ACC112 (cell line): Measurements from ENCODE around the gene DAPL1.

ENCODE experiments used
- H2AFZ ChIP-seq: fragments of 200-600 bp; sonication (generic); one replicate; pipeline ENCODE4 v1.6.0; 2017; ENCODE audit warnings: antibody characterized with exemption, low read length; ENCODE audit not compliant: unreplicated experiment
- H3K27ac ChIP-seq: fragments of 200-600 bp; sonication (generic); 2 replicates; pipeline ENCODE4 v1.5.1; 2014; ENCODE audit warnings: low read depth, mild to moderate bottlenecking, antibody characterized with exemption, low read length, moderate library complexity
- H3K27me3 ChIP-seq: fragments of 200-600 bp; sonication (generic); 2 replicates; pipeline ENCODE4 v1.6.1; 2014; ENCODE audit warnings: mild to moderate bottlenecking, antibody characterized with exemption, low read length, moderate library complexity, mixed read lengths; ENCODE audit not compliant: insufficient read depth
- H3K36me3 ChIP-seq: fragments of 200-600 bp; sonication (generic); 2 replicates; pipeline ENCODE4 v1.6.1; 2016; ENCODE audit warnings: mild to moderate bottlenecking, antibody characterized with exemption, low read length, moderate library complexity, mixed read lengths; ENCODE audit not compliant: insufficient read depth
- H3K4me1 ChIP-seq: fragments of 200-600 bp; sonication (generic); one replicate; pipeline ENCODE4 v1.6.1; 2016; ENCODE audit warnings: low read length, mixed read lengths; ENCODE audit not compliant: insufficient read depth, unreplicated experiment, control insufficient read depth
- H3K4me3 ChIP-seq: fragments of 200-600 bp; sonication (generic); 2 replicates; pipeline ENCODE4 v1.5.1; 2014; ENCODE audit warnings: mild to moderate bottlenecking, low read depth, low read length
- H3K79me2 ChIP-seq: fragments of 200-600 bp; sonication (generic); one replicate; pipeline ENCODE4 v1.6.0; 2016; ENCODE audit warnings: low read length; ENCODE audit not compliant: control insufficient read depth, unreplicated experiment, insufficient read depth

Gene DAPL1

DNA sequence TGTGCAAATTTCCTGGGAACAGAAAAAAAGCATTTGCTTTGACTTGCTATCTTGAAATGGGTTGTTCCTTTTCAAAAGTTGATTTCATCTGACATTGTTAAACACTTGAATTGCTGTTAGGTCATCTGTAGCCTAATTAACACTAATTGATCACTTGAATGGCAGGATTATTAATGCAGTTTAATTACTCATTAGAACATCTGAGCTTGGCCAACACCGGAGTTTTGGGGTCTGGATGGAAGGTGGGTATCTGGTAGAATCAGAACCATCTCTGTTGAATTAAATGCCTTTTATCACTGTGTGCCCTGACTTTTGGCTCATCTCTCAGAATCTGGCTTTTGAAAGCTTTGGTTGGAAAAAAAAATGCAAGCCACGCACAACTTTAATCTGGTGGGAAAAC lies 8.4 kb downstream of the DAPL1 start:
- Histone ChIP-seq H3K27me3 (peaks cover 12% of the 10 kb centered on the region), H3K4me3 (no peak overlapping the region), H3K36me3 (no peaks in the 10 kb centered on the region), H2AFZ (no peak overlapping the region), H3K4me1 (no peaks in the 10 kb centered on the region), H3K79me2 (no peaks in the 10 kb centered on the region), H3K27ac (no peak overlapping the region)

DNA sequence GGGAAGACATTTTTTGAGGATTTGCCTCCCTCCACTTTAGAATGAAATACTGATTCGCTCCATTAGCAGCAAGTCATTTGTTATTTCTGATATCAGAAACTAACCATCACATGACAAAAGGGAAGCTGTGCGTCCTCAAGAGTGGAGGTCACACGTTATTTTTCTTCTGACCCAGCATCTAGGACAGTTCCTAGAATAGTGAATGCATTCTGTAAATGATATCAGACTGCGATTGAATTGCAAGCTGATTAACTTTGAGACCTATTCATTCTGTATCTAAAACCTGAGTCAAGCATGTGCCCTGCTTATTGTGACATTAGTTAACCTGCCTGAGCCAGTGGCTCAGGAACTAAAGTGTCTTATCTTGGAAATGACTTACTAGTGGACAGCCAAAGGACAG lies 10.1 kb downstream of the DAPL1 start:
- Histone ChIP-seq H3K79me2 (no peaks in the 10 kb centered on the region), H3K27ac (no peak overlapping the region), H2AFZ (no peak overlapping the region), H3K4me3 (no peak overlapping the region), H3K27me3 (peaks cover 6% of the 10 kb centered on the region; the same call in 1 of the 2 replicates), H3K4me1 (no peaks in the 10 kb centered on the region), H3K36me3 (no peaks in the 10 kb centered on the region)

DNA sequence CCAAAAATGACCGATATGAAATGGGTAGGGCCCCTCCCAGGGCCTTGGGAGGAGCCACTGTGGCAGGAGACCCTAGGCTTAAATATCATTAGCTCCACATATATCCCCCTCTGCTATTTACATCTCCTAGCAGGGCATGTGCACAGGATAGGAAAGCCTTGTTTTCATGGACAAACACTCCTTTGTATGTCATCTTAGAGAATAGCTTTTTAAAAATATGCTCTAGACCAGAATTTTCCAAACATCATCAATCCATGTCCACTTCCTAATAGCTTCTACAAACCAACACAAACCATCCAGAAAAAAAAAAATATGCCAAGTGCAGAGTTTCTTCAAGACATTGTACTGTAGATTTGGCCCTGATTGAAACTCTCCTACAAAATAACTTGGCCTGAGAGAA lies 10.8 kb downstream of the DAPL1 start:
- no peak overlapping the region for H3K4me3 ChIP-seq
- H3K79me2 ChIP-seq: no peaks in the 10 kb centered on the region
- peaks cover 12% of the 10 kb centered on the region; the same call in 1 of the 2 replicates for H3K27me3 ChIP-seq
- H2AFZ ChIP-seq: no peak overlapping the region
- no peaks in the 10 kb centered on the region for H3K4me1 ChIP-seq
- H3K27ac ChIP-seq: no peak overlapping the region
- H3K36me3 ChIP-seq: no peaks in the 10 kb centered on the region

DNA sequence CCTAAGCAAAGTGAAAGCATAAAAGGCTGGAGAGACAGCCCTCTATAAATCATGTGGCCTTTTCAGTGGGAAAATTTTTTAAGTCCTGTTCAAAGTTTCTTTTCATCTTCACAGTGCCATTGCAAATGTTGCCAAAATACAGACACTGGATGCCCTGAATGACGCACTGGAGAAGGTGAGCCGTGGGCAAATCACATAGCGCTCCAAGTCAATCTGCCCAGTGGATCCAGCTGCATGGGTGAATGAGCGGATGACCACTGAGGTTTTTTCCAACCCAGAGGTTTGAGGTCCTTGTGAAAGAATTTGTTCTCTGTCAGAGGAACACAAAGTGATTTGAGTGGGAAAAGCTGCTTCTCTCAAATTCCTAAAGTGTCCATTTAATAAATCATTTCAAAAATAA lies 11.8 kb downstream of the DAPL1 start:
- Histone ChIP-seq H3K27ac (no peak overlapping the region), H3K79me2 (no peaks in the 10 kb centered on the region), H3K36me3 (no peaks in the 10 kb centered on the region), H3K4me3 (no peak overlapping the region), H3K4me1 (no peaks in the 10 kb centered on the region), H2AFZ (no peak overlapping the region), H3K27me3 (peaks cover 19% of the 10 kb centered on the region)

DNA sequence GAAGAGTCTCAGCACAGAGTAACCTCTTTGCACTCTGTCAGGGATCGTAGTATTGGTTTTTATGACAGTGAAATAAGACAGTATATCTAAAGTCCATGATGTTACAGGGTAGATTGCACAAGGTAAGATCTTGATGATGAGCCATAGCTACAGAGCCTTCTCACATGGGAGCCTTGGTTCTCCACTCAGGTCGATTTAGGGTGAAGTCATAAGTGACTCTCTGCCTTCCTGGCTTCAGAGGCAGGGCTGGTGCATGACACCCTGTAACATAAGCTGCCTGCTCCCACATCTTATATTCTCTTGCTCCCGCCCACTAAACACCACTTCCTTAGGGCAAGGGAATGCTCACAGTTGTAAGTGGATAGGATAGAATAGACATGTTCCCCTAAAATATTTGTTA lies 13.3 kb downstream of the DAPL1 start:
- Histone ChIP-seq H3K36me3 (no peaks in the 10 kb centered on the region), H3K27ac (no peak overlapping the region), H3K27me3 (peaks cover 18% of the 10 kb centered on the region), H3K4me3 (no peak overlapping the region), H3K79me2 (no peaks in the 10 kb centered on the region), H2AFZ (no peak overlapping the region), H3K4me1 (no peaks in the 10 kb centered on the region)

DNA sequence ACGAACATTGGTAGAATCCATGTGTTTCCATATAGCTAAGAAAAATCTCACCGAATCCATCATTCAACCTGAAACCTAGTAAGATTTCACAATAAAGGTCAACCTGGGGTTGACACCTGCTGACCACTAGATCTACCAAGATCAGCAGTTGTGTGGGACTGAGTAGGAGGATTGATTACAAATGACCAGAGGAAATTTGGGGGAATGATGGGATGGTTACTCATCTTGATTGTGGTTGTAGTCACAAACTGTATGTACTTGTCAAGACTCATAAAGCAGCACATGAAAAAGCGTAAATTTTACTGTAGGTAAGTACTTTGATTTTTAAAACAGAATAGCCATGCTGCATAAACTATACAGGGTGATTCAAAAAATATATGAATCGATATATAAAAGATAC lies 14.7 kb downstream of the DAPL1 start:
- no peak overlapping the region for H2AFZ ChIP-seq
- no peak overlapping the region for H3K4me3 ChIP-seq
- H3K36me3 ChIP-seq: no peaks in the 10 kb centered on the region
- no peaks in the 10 kb centered on the region for H3K79me2 ChIP-seq
- peaks cover 18% of the 10 kb centered on the region for H3K27me3 ChIP-seq
- H3K4me1 ChIP-seq: no peaks in the 10 kb centered on the region
- no peak overlapping the region for H3K27ac ChIP-seq

DNA sequence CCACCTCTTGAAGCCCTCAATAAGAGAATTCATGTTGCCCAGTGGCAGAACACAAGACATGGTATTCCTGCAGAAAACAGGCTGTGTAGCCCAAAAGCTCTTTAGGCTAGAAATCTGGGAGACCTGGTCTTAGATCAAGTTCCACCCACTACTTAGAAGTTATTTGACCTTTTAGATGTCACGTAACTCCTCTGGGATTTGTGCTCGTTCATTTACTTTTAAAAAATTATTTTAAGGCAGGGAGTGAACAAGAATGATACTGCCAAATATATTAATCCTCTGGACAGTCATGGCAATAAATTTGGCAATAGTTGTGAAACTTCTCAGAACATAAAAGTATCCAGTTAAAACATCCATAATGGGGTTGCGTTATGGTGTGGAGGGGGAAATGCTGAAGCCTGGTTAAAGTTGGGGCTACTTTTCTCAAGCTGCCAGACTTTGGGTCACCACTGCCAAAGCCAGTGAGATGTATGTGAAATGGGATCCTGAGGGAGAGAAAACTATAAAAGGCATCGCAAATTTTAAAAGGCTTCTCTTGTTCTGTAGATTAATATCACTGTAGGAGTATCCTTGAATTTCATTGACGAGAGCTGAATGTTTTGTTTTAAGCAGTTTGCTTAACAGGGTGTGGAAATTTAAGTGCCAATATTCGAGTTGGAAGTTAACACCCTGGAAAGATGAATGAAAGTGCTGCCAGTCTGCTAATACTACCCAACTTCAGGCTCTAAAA lies 15.8 kb downstream of the DAPL1 start:
- H2AFZ ChIP-seq: no peak overlapping the region
- H3K4me3 ChIP-seq: no peak overlapping the region
- no peaks in the 10 kb centered on the region for H3K79me2 ChIP-seq
- no peak overlapping the region for H3K27ac ChIP-seq
- no peaks in the 10 kb centered on the region for H3K4me1 ChIP-seq
- peaks cover 18% of the 10 kb centered on the region for H3K27me3 ChIP-seq
- no peaks in the 10 kb centered on the region for H3K36me3 ChIP-seq

DNA sequence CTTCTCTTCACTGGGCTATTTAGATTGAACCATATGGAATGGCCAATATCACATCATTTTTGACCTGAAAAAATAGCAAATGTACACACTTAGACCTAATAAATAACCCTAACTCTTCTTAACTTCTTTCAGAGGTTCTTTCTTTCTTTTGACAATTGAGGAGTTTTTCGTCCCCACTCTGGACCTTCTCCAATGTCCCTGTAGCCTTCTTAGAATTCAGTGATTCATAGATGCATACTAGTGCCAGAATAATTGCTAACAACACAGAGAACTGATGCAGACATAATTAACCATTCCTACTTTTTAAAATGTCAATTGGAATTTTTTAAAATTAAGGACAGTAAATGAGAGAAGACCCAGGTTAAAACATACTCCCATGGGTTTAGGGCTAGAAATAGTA lies 20.0 kb downstream of the DAPL1 start:
- Histone ChIP-seq H2AFZ (no peak overlapping the region), H3K27ac (no peak overlapping the region), H3K79me2 (no peaks in the 10 kb centered on the region), H3K4me3 (no peak overlapping the region), H3K4me1 (peaks cover 20% of the 10 kb centered on the region), H3K36me3 (no peaks in the 10 kb centered on the region), H3K27me3 (peaks cover 18% of the 10 kb centered on the region)

DNA sequence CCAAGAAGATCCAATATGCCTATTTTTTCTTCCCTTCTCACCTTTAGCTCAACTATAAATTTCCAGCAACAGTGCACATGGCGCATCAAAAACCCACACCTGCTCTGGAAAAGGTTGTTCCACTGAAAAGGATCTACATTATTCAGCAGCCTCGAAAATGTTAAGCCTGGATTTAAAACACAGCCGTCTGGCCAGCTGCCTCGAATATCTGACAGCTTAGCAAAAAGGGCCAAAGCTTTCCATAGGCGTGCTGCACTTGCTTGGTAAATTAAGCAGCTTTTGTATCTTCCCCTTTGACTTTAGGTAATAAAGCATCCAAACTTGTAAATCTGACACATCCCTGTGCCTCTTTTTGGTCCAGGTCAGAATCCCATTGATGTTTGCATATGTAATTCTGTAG lies 20.5 kb downstream of the DAPL1 start:
- Histone ChIP-seq H2AFZ (no peak overlapping the region), H3K4me3 (no peak overlapping the region)

DNA sequence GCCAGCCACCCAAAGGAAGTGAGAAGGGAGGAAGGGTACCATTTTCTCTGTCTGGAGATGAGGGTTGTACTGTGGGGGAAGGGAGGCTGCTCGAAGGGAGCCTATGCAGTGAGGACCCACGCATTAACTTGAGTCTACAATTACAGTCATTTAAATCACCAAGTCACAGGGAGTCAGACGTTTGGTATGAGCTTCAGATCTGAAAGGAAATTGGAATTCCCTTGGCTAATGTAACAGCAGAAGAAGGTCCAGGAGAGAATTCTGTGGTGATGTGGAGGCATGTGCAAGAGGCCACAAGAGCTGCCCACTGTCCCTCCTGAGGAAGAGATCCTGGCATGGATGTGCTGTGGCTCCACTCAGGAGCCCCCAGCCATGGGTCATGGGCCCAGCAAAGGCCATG lies 22.5 kb downstream of the DAPL1 start:
- Histone ChIP-seq H3K27ac (no peak overlapping the region; the same call in 1 of the 2 replicates), H3K4me3 (no peak overlapping the region), H2AFZ (no peak overlapping the region), H3K27me3 (no peaks in the 10 kb centered on the region), H3K4me1 (peaks cover 20% of the 10 kb centered on the region), H3K79me2 (no peaks in the 10 kb centered on the region), H3K36me3 (no peaks in the 10 kb centered on the region)

More for the DNA sequence above, 20.5 kb downstream of the DAPL1 start:
- Histone ChIP-seq H3K79me2 (no peaks in the 10 kb centered on the region), H3K36me3 (no peaks in the 10 kb centered on the region), H3K27ac (no peak overlapping the region), H3K27me3 (peaks cover 15% of the 10 kb centered on the region), H3K4me1 (peaks cover 20% of the 10 kb centered on the region)

DNA sequence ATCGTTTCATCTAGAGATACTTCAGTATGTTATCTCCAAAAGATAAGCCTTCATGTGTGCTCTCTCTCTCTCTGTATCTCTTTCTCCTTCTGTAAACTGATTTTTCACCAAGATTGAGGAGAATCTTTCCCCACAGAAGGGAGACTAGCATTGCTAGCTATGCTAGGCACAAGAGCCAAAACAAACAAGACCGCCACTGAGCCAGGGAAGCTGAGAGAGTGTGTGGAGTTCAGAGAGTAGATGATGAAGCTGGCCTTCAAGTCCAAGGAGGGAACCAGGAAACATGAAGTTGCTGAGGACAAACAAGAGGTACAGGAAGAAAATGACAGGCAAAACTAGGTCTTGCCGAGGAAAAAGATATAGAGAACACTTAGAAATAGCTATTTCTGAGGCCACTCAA lies 23.4 kb downstream of the DAPL1 start:
- Histone ChIP-seq H3K79me2 (no peaks in the 10 kb centered on the region), H2AFZ (no peak overlapping the region), H3K4me1 (peaks cover 20% of the 10 kb centered on the region), H3K27me3 (no peaks in the 10 kb centered on the region), H3K4me3 (no peak overlapping the region), H3K36me3 (no peaks in the 10 kb centered on the region), H3K27ac (no peak overlapping the region)
